ENCODE data around the gene ELAVL3. TPM values are rescaled to one million over a fixed set of nuclear protein-coding genes. Genes with fewer than 3 reads are reported as not detected.
A peak's percentile ranks its signal among the peaks of the same experiment; 100 is the strongest.
"Not testable (repeated sequence)": the region's sequence is repeated elsewhere in the genome, so short reads cannot be mapped to it uniquely, and the experiment has no call there.

ELAVL3 gene
- total RNA-seq, 6 donors from 2014 or later: 0.03 TPM; not detected in 5

GRCh38 chr19:11435833-11436313 is 45.0 kb downstream of the ELAVL3 start:
- Histone ChIP-seq H3K36me3 (peaks cover 9 to 40% (median 34%) of the 10 kb centered on the region in 4 donors), H3K4me1 (peaks cover 13 to 21% (median 16%) of the 10 kb centered on the region in 4 donors), H3K27me3 (no peaks in the 10 kb centered on the region), H3K4me3 (peak overlapping the region; percentile 63 to 90 (median 78)), H3K9me3 (no peaks in the 10 kb centered on the region), H3K27ac (peak overlapping the region; percentile 65 to 88 (median 86))
- TF ChIP-seq EP300 (IDR thresholded peaks at IDR 0.05): no peak
- TF ChIP-seq, protein P1, sequence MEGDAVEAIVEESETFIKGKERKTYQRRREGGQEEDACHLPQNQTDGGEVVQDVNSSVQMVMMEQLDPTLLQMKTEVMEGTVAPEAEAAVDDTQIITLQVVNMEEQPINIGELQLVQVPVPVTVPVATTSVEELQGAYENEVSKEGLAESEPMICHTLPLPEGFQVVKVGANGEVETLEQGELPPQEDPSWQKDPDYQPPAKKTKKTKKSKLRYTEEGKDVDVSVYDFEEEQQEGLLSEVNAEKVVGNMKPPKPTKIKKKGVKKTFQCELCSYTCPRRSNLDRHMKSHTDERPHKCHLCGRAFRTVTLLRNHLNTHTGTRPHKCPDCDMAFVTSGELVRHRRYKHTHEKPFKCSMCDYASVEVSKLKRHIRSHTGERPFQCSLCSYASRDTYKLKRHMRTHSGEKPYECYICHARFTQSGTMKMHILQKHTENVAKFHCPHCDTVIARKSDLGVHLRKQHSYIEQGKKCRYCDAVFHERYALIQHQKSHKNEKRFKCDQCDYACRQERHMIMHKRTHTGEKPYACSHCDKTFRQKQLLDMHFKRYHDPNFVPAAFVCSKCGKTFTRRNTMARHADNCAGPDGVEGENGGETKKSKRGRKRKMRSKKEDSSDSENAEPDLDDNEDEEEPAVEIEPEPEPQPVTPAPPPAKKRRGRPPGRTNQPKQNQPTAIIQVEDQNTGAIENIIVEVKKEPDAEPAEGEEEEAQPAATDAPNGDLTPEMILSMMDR (IDR thresholded peaks at IDR 0.05): no peak
- no peak for TF ChIP-seq POLR2AphosphoS5 (IDR thresholded peaks at IDR 0.05)
- TF ChIP-seq POLR2A (IDR thresholded peaks at IDR 0.05): no peak
- ATAC-seq (ENCODE audit: low FRiP score in 2 of 2) (no peak), DNase-seq (no peak)
- 0 to 5% methylated on average over 9 to 16 of the region's 21 CpGs for WGBS, 2 donors

GRCh38 chr19:11435057-11435832 is 45.6 kb downstream of the ELAVL3 start, which contains the start of the genes ODAD3 and PRKCSH:
ODAD3 (minus strand) TSS chr19:11435121; CDS start chr19:11435016, 105 bp downstream.
PRKCSH (plus strand) TSS chr19:11435635; CDS start chr19:11436118, 483 bp downstream.
- Histone ChIP-seq H3K27me3 (no peaks in the 10 kb centered on the region), H3K4me3 (peak within 1 kb of the TSS; percentile 63 to 90 (median 78)), H3K36me3 (peaks cover 9 to 34% (median 30%) of the 10 kb centered on the region in 4 donors), H3K27ac (peak within 1 kb of the TSS; percentile 65 to 88 (median 86)), H3K4me1 (peaks cover 13 to 21% (median 16%) of the 10 kb centered on the region in 4 donors), H3K9me3 (no peaks in the 10 kb centered on the region)
- WGBS, 2 donors: 0% methylated on average over 20 to 42 of the region's 53 CpGs
- ATAC-seq (ENCODE audit: low FRiP score in 2 of 2): peak; percentile 98 to 99
- peak; percentile 95 to 99 for DNase-seq
- TF ChIP-seq EP300 (IDR thresholded peaks at IDR 0.05) (peak in 1 of 4 donors; percentile 94), POLR2AphosphoS5 (IDR thresholded peaks at IDR 0.05) (peak; percentile 99), POLR2A (IDR thresholded peaks at IDR 0.05) (peak in 2 of 4 donors; percentile 34 to 70)
- TF ChIP-seq, protein P1 (IDR thresholded peaks at IDR 0.05): peak; percentile 90 to 100 (median 99)

DNA sequence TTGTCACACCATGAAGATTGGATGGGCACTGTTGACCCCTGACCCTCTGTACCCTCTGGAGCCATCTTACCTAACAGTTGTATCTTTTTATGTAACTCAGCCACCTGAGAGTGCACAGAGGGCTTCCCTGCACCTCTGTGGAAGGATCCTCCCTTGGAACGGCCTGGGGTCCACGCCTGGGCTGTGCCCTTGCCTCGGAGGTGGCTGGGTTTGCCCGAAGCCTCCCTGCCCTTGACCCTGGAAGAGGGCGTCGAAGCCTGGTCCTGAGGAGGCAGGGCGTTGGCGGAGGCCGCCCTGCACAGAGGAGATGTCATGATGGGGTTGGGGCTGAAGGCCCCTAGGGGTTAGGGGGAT is 46.2 kb downstream of the ELAVL3 start:
- peaks cover 13 to 21% (median 16%) of the 10 kb centered on the region in 4 donors for H3K4me1 ChIP-seq
- H3K9me3 ChIP-seq: no peaks in the 10 kb centered on the region
- peaks cover 9 to 29% (median 25%) of the 10 kb centered on the region in 4 donors for H3K36me3 ChIP-seq
- TF ChIP-seq, protein P1 (IDR thresholded peaks at IDR 0.05): no peak
- TF ChIP-seq EP300 (IDR thresholded peaks at IDR 0.05): no peak
- TF ChIP-seq POLR2AphosphoS5 (IDR thresholded peaks at IDR 0.05): no peak
- TF ChIP-seq POLR2A (IDR thresholded peaks at IDR 0.05): no peak
- DNase-seq (peak in 1 of 2 donors; percentile 81), ATAC-seq (ENCODE audit: low FRiP score in 2 of 2) (peak; percentile 9 to 20)
- peak overlapping the region in 3 of 4 donors; percentile 76 to 90 (median 79) for H3K4me3 ChIP-seq
- H3K27ac ChIP-seq: peak overlapping the region; percentile 65 to 88 (median 86)
- 7% methylated on average over 8 of the region's 9 CpGs; no CpG with 5 or more reads in 1 of the 2 donors for WGBS, 2 donors
- H3K27me3 ChIP-seq: no peaks in the 10 kb centered on the region

- H3K27ac ChIP-seq; DNase-seq; ATAC-seq (ENCODE audit: low FRiP score in 2 of 2); H3K9me3 ChIP-seq; H3K4me3 ChIP-seq; H3K27me3 ChIP-seq: not testable (repeated sequence)
- 91 to 94% methylated on average over 3 of the region's 3 CpGs for WGBS, 2 donors
- Histone ChIP-seq H3K4me1 (peaks cover 13 to 21% (median 16%) of the 10 kb centered on the region in 4 donors), H3K36me3 (peaks cover 9 to 21% (median 16%) of the 10 kb centered on the region in 4 donors)
Observed at GRCh38 chr19:11433526-11433925, 47.3 kb downstream of the ELAVL3 start.

GRCh38 chr19:11426656-11427055 is 54.2 kb downstream of the ELAVL3 start:
- TF ChIP-seq, protein P1 (IDR thresholded peaks at IDR 0.05): no peak
- TF ChIP-seq POLR2A (IDR thresholded peaks at IDR 0.05) (no peak), POLR2AphosphoS5 (IDR thresholded peaks at IDR 0.05) (no peak), EP300 (IDR thresholded peaks at IDR 0.05) (no peak)
- ATAC-seq (ENCODE audit: low FRiP score in 2 of 2) (no peak), DNase-seq (no peak)
- no peak overlapping the region for H3K27ac ChIP-seq
- H3K4me3 ChIP-seq: no peak overlapping the region
- WGBS, 2 donors: 90 to 92% methylated on average over 14 to 18 of the region's 19 CpGs
- H3K27me3 ChIP-seq: peaks cover 0 to 2% (median 0%) of the 10 kb centered on the region in 4 donors
- no peaks in the 10 kb centered on the region for H3K9me3 ChIP-seq
- H3K4me1 ChIP-seq: peaks cover 11 to 24% (median 17%) of the 10 kb centered on the region in 4 donors
- H3K36me3 ChIP-seq: no peaks in the 10 kb centered on the region

Data from upper lobe of left lung (tissue), 6 donors.